Neural cell (in vitro differentiated cells): Measurements from ENCODE around the gene GLE1. TPM values are rescaled to one million over a fixed set of nuclear protein-coding genes. Genes with fewer than 3 reads are reported as not detected.
A peak's percentile ranks its signal among the peaks of the same experiment; 100 is the strongest.

Source experiments
- H2AFZ ChIP-seq: fragments of 200-600, 300-800 bp; sonication (generic), shearing (Covaris generic); 2 replicates; pipeline ENCODE4 v1.6.0; 2014; ENCODE audit warnings: low read depth, mild to moderate bottlenecking, antibody characterized with exemption, low read length, moderate library complexity
- H3F3A ChIP-seq: fragments of 200-600 bp; shearing (Covaris generic); 2 replicates; pipeline ENCODE4 v1.6.1; 2016; ENCODE audit warnings: mild to moderate bottlenecking, moderate library complexity, mixed read lengths, antibody characterized with exemption, low read length; ENCODE audit not compliant: insufficient read depth, poor library complexity, severe bottlenecking
- H3K27ac ChIP-seq: fragments of 200-600, 300-800 bp; sonication (generic), shearing (Covaris generic); 2 replicates; pipeline ENCODE4 v1.5.1; 2014; ENCODE audit warnings: mild to moderate bottlenecking, low read length, moderate library complexity
- H3K27me3 ChIP-seq: fragments of 300-800, 200-600 bp; sonication (generic), shearing (Covaris generic); 2 replicates; pipeline ENCODE4 v1.6.0; 2014; ENCODE audit warnings: mild to moderate bottlenecking, low read depth, low read length, moderate library complexity; ENCODE audit not compliant: insufficient read depth
- H3K36me3 ChIP-seq: fragments of 300-800, 200-600 bp; sonication (generic), shearing (Covaris generic); 2 replicates; pipeline ENCODE4 v1.5.1; 2014; ENCODE audit warnings: mild to moderate bottlenecking, antibody characterized with exemption, low read length, moderate library complexity; ENCODE audit not compliant: insufficient read depth
- H3K4me2 ChIP-seq: fragments of 300-800, 200-600 bp; sonication (generic), shearing (Covaris generic); 2 replicates; pipeline ENCODE4 v1.6.0; 2014; ENCODE audit warnings: mild to moderate bottlenecking, low read length
- H3K4me3 ChIP-seq: fragments of 300-800, 200-600 bp; sonication (generic), shearing (Covaris generic); 2 replicates; pipeline ENCODE4 v1.5.1; 2014; ENCODE audit warnings: mild to moderate bottlenecking, low read length, moderate library complexity
- H3K79me2 ChIP-seq: fragments of 200-600 bp; shearing (Covaris generic); replicated peaks from 2 replicates; pipeline ENCODE4 v1.6.0; 2014; ENCODE audit warnings: mild to moderate bottlenecking, low read length, moderate library complexity; ENCODE audit not compliant: insufficient read depth
- H3K9ac ChIP-seq: fragments of 300-800, 200-600 bp; sonication (generic), shearing (Covaris generic); 2 replicates; pipeline ENCODE4 v1.6.1; 2016; ENCODE audit warnings: mild to moderate bottlenecking, low read length, mixed read lengths
- H3K9me2 ChIP-seq: fragments of 200-600 bp; shearing (Covaris generic); 2 replicates; pipeline ENCODE4 v1.6.1; 2016; ENCODE audit warnings: mild to moderate bottlenecking, low read length, mixed read lengths; ENCODE audit not compliant: insufficient read depth
- H3K9me3 ChIP-seq: fragments of 200-600, 300-800 bp; sonication (generic), shearing (Covaris generic); 2 replicates; pipeline ENCODE4 v1.6.1; 2016; ENCODE audit warnings: mild to moderate bottlenecking, mixed run types, low read length, moderate library complexity, mixed read lengths
- H4K20me1 ChIP-seq: fragments of 200-600 bp; shearing (Covaris generic); 2 replicates; pipeline ENCODE4 v1.6.1; 2016; ENCODE audit warnings: mild to moderate bottlenecking, mixed run types; ENCODE audit not compliant: insufficient read depth
- EP300 ChIP-seq: fragments of 450-650 bp; conservative IDR thresholded peaks from 2 replicates; pipeline ENCODE4 v1.6.1; 2014; ENCODE audit warnings: antibody characterized with exemption, mild to moderate bottlenecking, moderate library complexity; ENCODE audit not compliant: poor library complexity, severe bottlenecking
- EZH2 ChIP-seq: fragments of 200-600, 300-800 bp; shearing (Covaris generic), sonication (generic); IDR thresholded peaks from 2 replicates; pipeline ENCODE4 v1.6.1; 2014; ENCODE audit warnings: antibody characterized with exemption, low read length, borderline replicate concordance, mild to moderate bottlenecking; ENCODE audit not compliant: insufficient read depth, poor library complexity, severe bottlenecking
- MXI1 ChIP-seq: fragments of 450-650 bp; conservative IDR thresholded peaks from 2 replicates; pipeline ENCODE4 v1.6.1; 2014; ENCODE audit warnings: antibody characterized with exemption, mild to moderate bottlenecking; ENCODE audit not compliant: poor library complexity, severe bottlenecking
- POLR2AphosphoS5 ChIP-seq: IDR thresholded peaks from 2 replicates; pipeline ENCODE4 v1.6.1; 2012
- RAD21 ChIP-seq: fragments of 450-650 bp; conservative IDR thresholded peaks from 2 replicates; pipeline ENCODE4 v1.6.1; 2014; ENCODE audit warnings: antibody characterized with exemption, mild to moderate bottlenecking, moderate library complexity
- SMC3 ChIP-seq: fragments of 450-650 bp; conservative IDR thresholded peaks from 2 replicates; pipeline ENCODE4 v1.6.1; 2014; ENCODE audit warnings: antibody characterized with exemption, mild to moderate bottlenecking, moderate library complexity; ENCODE audit not compliant: poor library complexity
- TAF1 ChIP-seq: IDR thresholded peaks from 2 replicates; pipeline ENCODE4 v1.6.1; 2012; ENCODE audit warnings: low read depth
- polyA minus RNA-seq: library from RNA; depleted of rRNA, polyadenylated mRNA; stranded (reverse); fragments of >200 nt; gene quantifications from 2 replicates; pipeline ENCODE4 v1.2.3, GENCODE V29; 2014
- polyA plus RNA-seq: library from polyadenylated mRNA; depleted of rRNA; stranded (reverse); fragments of >200 nt; gene quantifications from 2 replicates; pipeline ENCODE4 v1.2.3, GENCODE V29; 2014
- TF ChIP-seq, protein P1 (sequence below): IDR thresholded peaks from 2 replicates; pipeline ENCODE4 v1.6.1; 2012; ENCODE audit warnings: borderline replicate concordance
- TF ChIP-seq, protein P2 (sequence below): fragments of 450-650 bp; IDR thresholded peaks from 2 replicates; pipeline ENCODE4 v1.5.1; 2014; ENCODE audit warnings: antibody characterized with exemption, mild to moderate bottlenecking, moderate library complexity; ENCODE audit not compliant: poor library complexity, severe bottlenecking

The GLE1 gene, protein sequence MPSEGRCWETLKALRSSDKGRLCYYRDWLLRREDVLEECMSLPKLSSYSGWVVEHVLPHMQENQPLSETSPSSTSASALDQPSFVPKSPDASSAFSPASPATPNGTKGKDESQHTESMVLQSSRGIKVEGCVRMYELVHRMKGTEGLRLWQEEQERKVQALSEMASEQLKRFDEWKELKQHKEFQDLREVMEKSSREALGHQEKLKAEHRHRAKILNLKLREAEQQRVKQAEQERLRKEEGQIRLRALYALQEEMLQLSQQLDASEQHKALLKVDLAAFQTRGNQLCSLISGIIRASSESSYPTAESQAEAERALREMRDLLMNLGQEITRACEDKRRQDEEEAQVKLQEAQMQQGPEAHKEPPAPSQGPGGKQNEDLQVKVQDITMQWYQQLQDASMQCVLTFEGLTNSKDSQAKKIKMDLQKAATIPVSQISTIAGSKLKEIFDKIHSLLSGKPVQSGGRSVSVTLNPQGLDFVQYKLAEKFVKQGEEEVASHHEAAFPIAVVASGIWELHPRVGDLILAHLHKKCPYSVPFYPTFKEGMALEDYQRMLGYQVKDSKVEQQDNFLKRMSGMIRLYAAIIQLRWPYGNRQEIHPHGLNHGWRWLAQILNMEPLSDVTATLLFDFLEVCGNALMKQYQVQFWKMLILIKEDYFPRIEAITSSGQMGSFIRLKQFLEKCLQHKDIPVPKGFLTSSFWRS
- polyA plus RNA-seq: 29.6 and 33.2 TPM in 2 replicates
- polyA minus RNA-seq: 39.9 and 41.6 TPM in 2 replicates

DNA sequence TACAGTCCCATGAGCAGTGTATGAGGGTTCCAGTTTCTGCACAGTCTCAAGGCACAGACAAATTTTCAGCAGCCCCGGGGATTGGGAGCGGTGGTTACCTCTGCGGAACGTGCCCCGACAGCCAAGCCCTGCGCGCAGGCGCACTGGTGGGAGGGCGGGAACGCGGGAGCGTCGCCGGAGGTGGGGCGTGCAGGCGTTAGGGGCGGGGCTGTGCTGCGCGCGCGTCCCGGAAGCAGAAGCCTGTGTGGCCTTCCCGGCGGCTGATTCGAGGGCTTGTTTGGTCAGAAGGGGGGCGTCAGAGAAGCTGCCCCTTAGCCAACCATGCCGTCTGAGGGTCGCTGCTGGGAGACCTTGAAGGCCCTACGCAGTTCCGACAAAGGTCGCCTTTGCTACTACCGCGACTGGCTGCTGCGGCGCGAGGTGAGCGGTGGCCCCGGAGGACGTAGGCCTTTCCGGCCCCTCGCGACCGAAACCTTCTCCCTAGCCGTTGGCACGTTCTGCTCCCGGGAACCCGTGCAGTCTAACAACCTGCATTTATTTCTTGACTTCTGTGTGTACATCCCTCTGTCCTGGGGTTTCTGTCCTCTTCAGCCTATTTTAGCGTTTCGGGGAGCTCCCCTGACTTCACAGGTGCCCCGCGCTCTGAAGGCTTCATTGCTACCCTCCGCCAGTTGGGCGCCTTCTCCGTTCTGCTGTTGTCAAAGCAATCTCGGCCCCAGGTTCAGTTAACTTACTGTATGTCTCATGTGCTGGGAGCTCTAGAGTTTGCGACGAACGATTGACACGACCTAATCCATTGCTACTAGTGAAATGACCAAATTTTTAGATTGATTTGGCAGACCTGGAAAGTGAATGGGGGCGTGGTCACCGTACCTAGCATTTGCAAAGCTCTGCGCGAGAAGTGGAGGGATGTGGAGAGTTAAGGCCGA lies at the start of gene GLE1:
Gene GLE1, plus strand, starts transcription at position 235 of the 929 bp plus-strand sequence. Its CDS starts 87 bp downstream, at position 322.
- H3K9me2 ChIP-seq: no peaks in the 10 kb centered on the region
- peak within 1 kb of the TSS; percentile 72 for H3K27ac ChIP-seq
- no peaks in the 10 kb centered on the region for H3K36me3 ChIP-seq
- H4K20me1 ChIP-seq: no peaks in the 10 kb centered on the region
- H3K9me3 ChIP-seq: no peaks in the 10 kb centered on the region
- peaks cover 8% of the 10 kb centered on the region for H3K79me2 ChIP-seq
- peak within 1 kb of the TSS; percentile 99 for H3K4me3 ChIP-seq
- TF ChIP-seq EP300 (no peak), EZH2 (no peak), TAF1 (no peak), MXI1 (peak; percentile 95), RAD21 (no peak), POLR2AphosphoS5 (peak; percentile 85), SMC3 (peak; percentile 44)
- TF ChIP-seq, protein P1, sequence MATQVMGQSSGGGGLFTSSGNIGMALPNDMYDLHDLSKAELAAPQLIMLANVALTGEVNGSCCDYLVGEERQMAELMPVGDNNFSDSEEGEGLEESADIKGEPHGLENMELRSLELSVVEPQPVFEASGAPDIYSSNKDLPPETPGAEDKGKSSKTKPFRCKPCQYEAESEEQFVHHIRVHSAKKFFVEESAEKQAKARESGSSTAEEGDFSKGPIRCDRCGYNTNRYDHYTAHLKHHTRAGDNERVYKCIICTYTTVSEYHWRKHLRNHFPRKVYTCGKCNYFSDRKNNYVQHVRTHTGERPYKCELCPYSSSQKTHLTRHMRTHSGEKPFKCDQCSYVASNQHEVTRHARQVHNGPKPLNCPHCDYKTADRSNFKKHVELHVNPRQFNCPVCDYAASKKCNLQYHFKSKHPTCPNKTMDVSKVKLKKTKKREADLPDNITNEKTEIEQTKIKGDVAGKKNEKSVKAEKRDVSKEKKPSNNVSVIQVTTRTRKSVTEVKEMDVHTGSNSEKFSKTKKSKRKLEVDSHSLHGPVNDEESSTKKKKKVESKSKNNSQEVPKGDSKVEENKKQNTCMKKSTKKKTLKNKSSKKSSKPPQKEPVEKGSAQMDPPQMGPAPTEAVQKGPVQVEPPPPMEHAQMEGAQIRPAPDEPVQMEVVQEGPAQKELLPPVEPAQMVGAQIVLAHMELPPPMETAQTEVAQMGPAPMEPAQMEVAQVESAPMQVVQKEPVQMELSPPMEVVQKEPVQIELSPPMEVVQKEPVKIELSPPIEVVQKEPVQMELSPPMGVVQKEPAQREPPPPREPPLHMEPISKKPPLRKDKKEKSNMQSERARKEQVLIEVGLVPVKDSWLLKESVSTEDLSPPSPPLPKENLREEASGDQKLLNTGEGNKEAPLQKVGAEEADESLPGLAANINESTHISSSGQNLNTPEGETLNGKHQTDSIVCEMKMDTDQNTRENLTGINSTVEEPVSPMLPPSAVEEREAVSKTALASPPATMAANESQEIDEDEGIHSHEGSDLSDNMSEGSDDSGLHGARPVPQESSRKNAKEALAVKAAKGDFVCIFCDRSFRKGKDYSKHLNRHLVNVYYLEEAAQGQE: peak; percentile 57
- TF ChIP-seq, protein P2, sequence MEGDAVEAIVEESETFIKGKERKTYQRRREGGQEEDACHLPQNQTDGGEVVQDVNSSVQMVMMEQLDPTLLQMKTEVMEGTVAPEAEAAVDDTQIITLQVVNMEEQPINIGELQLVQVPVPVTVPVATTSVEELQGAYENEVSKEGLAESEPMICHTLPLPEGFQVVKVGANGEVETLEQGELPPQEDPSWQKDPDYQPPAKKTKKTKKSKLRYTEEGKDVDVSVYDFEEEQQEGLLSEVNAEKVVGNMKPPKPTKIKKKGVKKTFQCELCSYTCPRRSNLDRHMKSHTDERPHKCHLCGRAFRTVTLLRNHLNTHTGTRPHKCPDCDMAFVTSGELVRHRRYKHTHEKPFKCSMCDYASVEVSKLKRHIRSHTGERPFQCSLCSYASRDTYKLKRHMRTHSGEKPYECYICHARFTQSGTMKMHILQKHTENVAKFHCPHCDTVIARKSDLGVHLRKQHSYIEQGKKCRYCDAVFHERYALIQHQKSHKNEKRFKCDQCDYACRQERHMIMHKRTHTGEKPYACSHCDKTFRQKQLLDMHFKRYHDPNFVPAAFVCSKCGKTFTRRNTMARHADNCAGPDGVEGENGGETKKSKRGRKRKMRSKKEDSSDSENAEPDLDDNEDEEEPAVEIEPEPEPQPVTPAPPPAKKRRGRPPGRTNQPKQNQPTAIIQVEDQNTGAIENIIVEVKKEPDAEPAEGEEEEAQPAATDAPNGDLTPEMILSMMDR: no peak
- no peaks in the 10 kb centered on the region for H3F3A ChIP-seq
- H3K4me2 ChIP-seq: peak within 1 kb of the TSS; percentile 69
- H3K9ac ChIP-seq: peak within 1 kb of the TSS; percentile 83
- H2AFZ ChIP-seq: peak within 1 kb of the TSS; percentile 81
- H3K27me3 ChIP-seq: no peaks in the 10 kb centered on the region

DNA sequence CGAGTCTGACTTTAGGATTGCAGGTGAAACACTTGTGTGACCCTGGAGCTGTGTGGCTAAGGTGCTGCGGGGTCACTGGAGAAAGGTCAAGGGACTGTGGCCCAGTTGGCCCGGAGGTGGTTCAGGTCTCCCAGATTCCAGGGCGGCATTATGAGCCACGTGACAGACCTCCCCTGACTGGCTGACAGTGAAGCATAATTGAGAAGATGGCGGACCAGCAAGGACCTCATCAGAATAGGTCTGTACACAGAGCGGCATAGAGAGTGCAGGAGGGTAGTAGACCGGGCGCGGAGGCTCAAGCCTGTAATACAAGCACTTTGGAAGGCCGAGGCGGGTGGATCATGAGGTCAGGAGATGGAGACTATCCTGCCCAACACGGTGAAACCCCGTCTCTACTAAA lies 49.5 kb upstream of the GLE1 start:
- Histone ChIP-seq H3K36me3 (no peaks in the 10 kb centered on the region), H4K20me1 (no peaks in the 10 kb centered on the region), H3K27me3 (no peaks in the 10 kb centered on the region), H3F3A (no peaks in the 10 kb centered on the region), H3K9me3 (no peaks in the 10 kb centered on the region), H3K9me2 (no peaks in the 10 kb centered on the region), H2AFZ (no peak overlapping the region), H3K9ac (no peak overlapping the region), H3K27ac (no peak overlapping the region), H3K4me3 (no peak overlapping the region), H3K4me2 (no peak overlapping the region), H3K79me2 (no peaks in the 10 kb centered on the region)
- TF ChIP-seq, protein P1: no peak
- TF ChIP-seq EP300: no peak
- TF ChIP-seq, protein P2: no peak
- TF ChIP-seq MXI1: no peak
- TF ChIP-seq RAD21: no peak
- TF ChIP-seq POLR2AphosphoS5: no peak
- TF ChIP-seq TAF1: no peak
- TF ChIP-seq SMC3: no peak
- no peak for TF ChIP-seq EZH2
